CD14-positive monocyte (primary cell): ENCODE measurements around the gene NXPH3. TPM values are rescaled to one million over a fixed set of nuclear protein-coding genes. Genes with fewer than 3 reads are reported as not detected.
"Not testable (repeated sequence)": the region's sequence is repeated elsewhere in the genome, so short reads cannot be mapped to it uniquely, and the experiment has no call there.

Experiments
- DNase-seq, 3 donors: peaks; one replicate each; pipeline ENCODE4 v3.0.0-alpha.2; 2011 to 2022
- H2AFZ ChIP-seq: 2 replicates; pipeline ENCODE4 v1.6.0; 2012; ENCODE audit warnings: mild to moderate bottlenecking, low read depth, low read length, inconsistent platforms; ENCODE audit not compliant: insufficient read depth, poor library complexity, severe bottlenecking
- H3K27ac ChIP-seq, 2 donors: 1 replicate in 1 of 2; 2 replicates in 1 of 2; pipeline ENCODE4 v1.5.1; 2012 to 2013; ENCODE audit warnings: low read length in 2 of 2, control low read depth in 1 of 2, inconsistent platforms in 1 of 2, low read depth in 1 of 2, mild to moderate bottlenecking in 1 of 2
- H3K27me3 ChIP-seq, 2 donors: one replicate each; pipeline versions ENCODE4 v1.6.0 to v1.6.1; 2011 to 2013; ENCODE audit warnings: low read length in 2 of 2; ENCODE audit not compliant: control insufficient read depth in 2 of 2, insufficient read depth in 2 of 2
- H3K36me3 ChIP-seq, 2 donors: replicated peaks in 1 of 2; 1 replicate in 1 of 2; 2 replicates in 1 of 2; pipeline versions ENCODE4 v1.5.1 to v1.6.1; 2012 to 2013; ENCODE audit warnings: low read length in 2 of 2, control low read depth in 1 of 2, inconsistent platforms in 1 of 2, mild to moderate bottlenecking in 1 of 2; ENCODE audit not compliant: insufficient read depth in 2 of 2, control insufficient read depth in 1 of 2
- H3K4me1 ChIP-seq, 2 donors: 1 replicate in 1 of 2; 2 replicates in 1 of 2; pipeline versions ENCODE4 v1.5.1 to v1.6.1; 2012 to 2013; ENCODE audit warnings: low read length in 2 of 2, control low read depth in 1 of 2, inconsistent platforms in 1 of 2, mild to moderate bottlenecking in 1 of 2, moderate library complexity in 1 of 2; ENCODE audit not compliant: insufficient read depth in 2 of 2, control insufficient read depth in 1 of 2
- H3K4me2 ChIP-seq: replicated peaks from 2 replicates; pipeline ENCODE3; 2012; ENCODE audit warnings: low read length, moderate library complexity, mild to moderate bottlenecking; ENCODE audit not compliant: poor library complexity, severe bottlenecking; ENCODE audit errors: extremely low read depth
- H3K4me3 ChIP-seq, 3 experiments: fragments of 200-600 bp in 1 of 3; sonication (generic) in 1 of 3; replicated peaks in 1 of 3; 1 replicate in 2 of 3; 2 replicates in 1 of 3; pipeline ENCODE4 v1.5.1; 2011 to 2013; ENCODE audit warnings: low read length in 3 of 3, mild to moderate bottlenecking in 3 of 3, control low read depth in 2 of 3, low read depth in 2 of 3, inconsistent platforms in 1 of 3, moderate library complexity in 1 of 3
- H3K79me2 ChIP-seq: 2 replicates; pipeline ENCODE4 v1.6.0; 2012; ENCODE audit warnings: mild to moderate bottlenecking, control low read depth, inconsistent platforms, low read length, moderate library complexity; ENCODE audit not compliant: insufficient read depth
- H3K9ac ChIP-seq: 2 replicates; pipeline ENCODE4 v1.6.0; 2017; ENCODE audit warnings: low read length, mild to moderate bottlenecking; ENCODE audit not compliant: insufficient read depth, poor library complexity, severe bottlenecking
- H3K9me3 ChIP-seq, 2 donors: replicated peaks in 1 of 2; 1 replicate in 1 of 2; 2 replicates in 1 of 2; pipeline versions ENCODE4 v1.5.1 to v1.6.1; 2012 to 2013; ENCODE audit warnings: low read length in 2 of 2, control low read depth in 1 of 2; ENCODE audit not compliant: control insufficient read depth in 1 of 2, insufficient read depth in 1 of 2
- H4K20me1 ChIP-seq: 2 replicates; pipeline ENCODE4 v1.6.0; 2012; ENCODE audit warnings: mild to moderate bottlenecking, low read length, control low read depth, moderate library complexity; ENCODE audit not compliant: insufficient read depth
- H3K27ac Mint-ChIP-seq, 7 donors: one replicate each; pipeline ENCODE4 v1.8.0; 2020; ENCODE audit warnings: mild to moderate bottlenecking in 7 of 7, mixed read lengths in 7 of 7, moderate library complexity in 6 of 7, inconsistent platforms in 2 of 7
- H3K27me3 Mint-ChIP-seq, 3 donors: one replicate each; pipeline ENCODE4 v1.8.0; 2021 to 2022; ENCODE audit warnings: low read depth in 3 of 3, mild to moderate bottlenecking in 3 of 3, mixed read lengths in 3 of 3, moderate library complexity in 3 of 3, inconsistent platforms in 1 of 3
- H3K36me3 Mint-ChIP-seq, 2 donors: one replicate each; pipeline ENCODE4 v1.8.0; 2020; ENCODE audit warnings: mixed read lengths in 2 of 2, inconsistent platforms in 1 of 2, mild to moderate bottlenecking in 1 of 2
- H3K4me1 Mint-ChIP-seq: one replicate; pipeline ENCODE4 v1.8.0; 2020; ENCODE audit warnings: mild to moderate bottlenecking, mixed read lengths
- H3K4me3 Mint-ChIP-seq, 2 donors: one replicate each; pipeline ENCODE4 v1.8.0; 2020; ENCODE audit warnings: mild to moderate bottlenecking in 2 of 2, mixed read lengths in 2 of 2, moderate library complexity in 1 of 2
- H3K9me3 Mint-ChIP-seq, 7 donors: one replicate each; pipeline ENCODE4 v1.8.0; 2020 to 2022; ENCODE audit warnings: mixed read lengths in 7 of 7, mild to moderate bottlenecking in 6 of 7, moderate library complexity in 6 of 7, inconsistent platforms in 2 of 7
- WGBS: methylation state at CpG from one replicate; pipeline ENCODE4 v1.1.5; 2013; ENCODE audit warnings: missing lambda C conversion rate; ENCODE audit not compliant: insufficient coverage; 5-methylcytosine and 5-hydroxymethylcytosine counted together
- intact Hi-C, 2 donors: fragments of 100-400 bp; cut with micrococcal nuclease; formaldehyde crosslinking; loops; one replicate each; pipeline versions ENCODE4 v1.15.0 to v1.15.1; 2023
- polyA plus RNA-seq, 3 donors: library from polyadenylated mRNA; depleted of rRNA in 1 of 3; unstranded in 2 of 3; stranded (reverse) in 1 of 3; fragments of 300-500 nt in 2 of 3; fragments of >200 nt in 1 of 3; fragmentation: Illumina TruSeq in 2 of 3; gene quantifications; 1 replicate in 2 of 3; 2 replicates in 1 of 3; pipeline ENCODE4 v1.2.3, GENCODE V29; 2012 to 2021
- TF ChIP-seq, protein P1 (sequence below): fragments of 200-600 bp; IDR thresholded peaks from one replicate; pipeline ENCODE4 v1.8.0; 2022; ENCODE audit warnings: antibody characterized with exemption, mild to moderate bottlenecking

The NXPH3 gene
- polyA plus RNA-seq, 3 donors = not detected

DNA sequence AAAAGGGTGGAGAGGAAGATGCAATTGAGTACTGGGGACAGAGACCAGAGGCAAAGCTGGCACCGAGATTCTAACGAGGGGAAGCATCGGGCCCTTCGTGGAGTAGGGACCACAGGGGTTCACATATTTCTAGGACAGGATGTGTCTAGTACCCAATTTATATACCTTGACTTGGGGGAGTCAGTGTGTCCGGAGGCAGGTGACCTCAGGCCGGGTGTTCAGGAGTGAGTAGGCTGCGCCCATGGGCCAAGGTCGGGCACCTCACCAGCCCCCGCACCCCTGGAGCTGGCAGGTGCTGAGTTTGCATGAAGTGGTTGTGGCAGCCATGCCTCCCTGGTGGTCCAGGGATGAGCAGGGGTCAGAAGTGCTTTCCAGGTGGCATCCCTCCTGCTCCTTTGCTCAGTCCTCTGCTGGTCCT, 8.6 kb upstream of the NXPH3 start:
- H3K4me3 ChIP-seq = no peak overlapping the region
- H2AFZ ChIP-seq = no peak overlapping the region
- no peaks in the 10 kb centered on the region for H3K36me3 ChIP-seq
- H3K27ac Mint-ChIP-seq = no peak overlapping the region
- peaks cover 17% of the 10 kb centered on the region for H3K4me1 Mint-ChIP-seq
- peaks cover 3 to 24% of the 10 kb centered on the region in 2 donors for H3K27me3 ChIP-seq
- H3K9me3 ChIP-seq = no peaks in the 10 kb centered on the region
- H3K9ac ChIP-seq = no peak overlapping the region
- H3K4me3 Mint-ChIP-seq = peak overlapping the region in 1 of 2 donors; percentile 30
- H3K36me3 Mint-ChIP-seq = no peaks in the 10 kb centered on the region
- no peak overlapping the region for H3K27ac ChIP-seq
- intact Hi-C loops = loop anchor here (5.0 kb wide), 2 partner anchors 220 to 430 kb away; partner anchors contain the start of genes DLX3 (in 1 of the 2) and KAT7 (in 1 of the 2)
- no peak overlapping the region for H3K4me2 ChIP-seq
- WGBS = 96% methylated on average over 8 of the region's 9 CpGs
- H4K20me1 ChIP-seq = no peaks in the 10 kb centered on the region
- H3K27me3 Mint-ChIP-seq = peaks cover 38 to 44% (median 39%) of the 10 kb centered on the region in 3 donors
- H3K79me2 ChIP-seq = no peaks in the 10 kb centered on the region
- H3K9me3 Mint-ChIP-seq = peaks cover 0 to 4% (median 0%) of the 10 kb centered on the region in 7 donors
- H3K4me1 ChIP-seq = peaks cover 14 to 18% of the 10 kb centered on the region in 2 donors
- no peak for DNase-seq
- TF ChIP-seq, protein P1, sequence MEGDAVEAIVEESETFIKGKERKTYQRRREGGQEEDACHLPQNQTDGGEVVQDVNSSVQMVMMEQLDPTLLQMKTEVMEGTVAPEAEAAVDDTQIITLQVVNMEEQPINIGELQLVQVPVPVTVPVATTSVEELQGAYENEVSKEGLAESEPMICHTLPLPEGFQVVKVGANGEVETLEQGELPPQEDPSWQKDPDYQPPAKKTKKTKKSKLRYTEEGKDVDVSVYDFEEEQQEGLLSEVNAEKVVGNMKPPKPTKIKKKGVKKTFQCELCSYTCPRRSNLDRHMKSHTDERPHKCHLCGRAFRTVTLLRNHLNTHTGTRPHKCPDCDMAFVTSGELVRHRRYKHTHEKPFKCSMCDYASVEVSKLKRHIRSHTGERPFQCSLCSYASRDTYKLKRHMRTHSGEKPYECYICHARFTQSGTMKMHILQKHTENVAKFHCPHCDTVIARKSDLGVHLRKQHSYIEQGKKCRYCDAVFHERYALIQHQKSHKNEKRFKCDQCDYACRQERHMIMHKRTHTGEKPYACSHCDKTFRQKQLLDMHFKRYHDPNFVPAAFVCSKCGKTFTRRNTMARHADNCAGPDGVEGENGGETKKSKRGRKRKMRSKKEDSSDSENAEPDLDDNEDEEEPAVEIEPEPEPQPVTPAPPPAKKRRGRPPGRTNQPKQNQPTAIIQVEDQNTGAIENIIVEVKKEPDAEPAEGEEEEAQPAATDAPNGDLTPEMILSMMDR = no peak

DNA sequence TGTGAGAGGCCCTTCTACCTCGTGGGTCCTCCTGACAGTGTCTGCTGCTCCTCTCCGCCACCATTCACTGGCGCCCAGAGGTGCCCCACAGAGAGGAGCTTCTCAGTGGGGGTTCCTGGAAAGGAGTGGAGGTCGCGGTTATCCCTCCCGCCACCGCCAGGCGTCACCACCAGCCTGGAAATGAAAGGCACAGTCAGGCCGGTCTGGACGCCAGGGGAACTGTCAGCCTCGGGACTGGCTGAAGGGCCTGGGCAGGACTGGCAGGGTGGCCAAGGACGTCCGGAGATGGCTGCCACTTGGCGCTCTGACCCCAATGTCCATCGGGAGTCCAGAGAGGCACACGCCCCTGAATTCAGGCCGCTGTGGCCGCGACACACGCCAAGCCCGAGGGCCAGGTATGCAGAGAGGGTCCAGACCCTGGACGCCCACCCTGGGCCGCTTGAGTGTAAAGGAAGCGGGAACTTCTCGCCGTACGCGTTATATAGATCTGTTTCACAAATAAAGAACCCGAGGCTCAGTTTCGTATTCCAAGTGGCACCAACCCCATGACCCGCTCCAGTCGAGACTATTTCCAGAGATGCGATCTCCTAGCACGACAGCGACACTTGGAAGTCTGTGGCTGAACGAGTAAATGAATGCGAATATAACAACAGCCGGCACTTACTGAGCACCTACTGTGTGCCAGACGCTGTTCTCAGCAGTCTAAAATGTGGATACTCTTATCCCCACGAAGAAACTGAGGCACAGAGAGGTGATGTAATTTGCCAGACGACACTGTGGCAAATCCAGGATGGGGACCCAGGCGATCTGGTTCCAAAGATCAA, 7.6 kb upstream of the NXPH3 start:
- peak overlapping the region; percentile 88 for H3K4me2 ChIP-seq
- no peaks in the 10 kb centered on the region for H3K9me3 ChIP-seq
- 22% methylated on average over 41 of the region's 42 CpGs for WGBS
- peak overlapping the region; percentile 5 to 76 (median 39) for H3K4me3 ChIP-seq
- peaks cover 0 to 2% (median 0%) of the 10 kb centered on the region in 7 donors for H3K9me3 Mint-ChIP-seq
- H3K36me3 ChIP-seq = no peaks in the 10 kb centered on the region
- H3K27me3 ChIP-seq = peaks cover 3 to 34% of the 10 kb centered on the region in 2 donors
- H3K27ac Mint-ChIP-seq = peak overlapping the region in 2 of 7 donors; percentile 37 to 60
- no peaks in the 10 kb centered on the region for H3K79me2 ChIP-seq
- H3K4me1 ChIP-seq = peaks cover 14 to 18% of the 10 kb centered on the region in 2 donors
- peak overlapping the region; percentile 79 to 87 for H3K4me3 Mint-ChIP-seq
- H3K4me1 Mint-ChIP-seq = peaks cover 17% of the 10 kb centered on the region
- peaks cover 39 to 53% (median 48%) of the 10 kb centered on the region in 3 donors for H3K27me3 Mint-ChIP-seq
- H2AFZ ChIP-seq = peak overlapping the region; percentile 93
- intact Hi-C loops = loop anchor here (1.0 to 5.0 kb wide), 4 partner anchors 127 to 429 kb away; partner anchors contain the start of genes DLX3 (in 1 of the 2) and KAT7 (in 1 of the 2)
- H3K36me3 Mint-ChIP-seq = no peaks in the 10 kb centered on the region
- no peaks in the 10 kb centered on the region for H4K20me1 ChIP-seq
- H3K27ac ChIP-seq = no peak overlapping the region
- H3K9ac ChIP-seq = peak overlapping the region; percentile 38
- peak; percentile 80 to 83 (median 82) for DNase-seq
- TF ChIP-seq, protein P1 = peak; percentile 97

GRCh38 chr17:49568695-49569047, 7.0 kb upstream of the NXPH3 start:
- H3K27me3 Mint-ChIP-seq = peaks cover 45 to 58% (median 54%) of the 10 kb centered on the region in 3 donors
- H2AFZ ChIP-seq = peak overlapping the region; percentile 93
- peak overlapping the region in 1 of 3 experiments; percentile 76 for H3K4me3 ChIP-seq
- H3K27ac Mint-ChIP-seq, H3K9ac ChIP-seq, H3K9me3 Mint-ChIP-seq, H3K9me3 ChIP-seq, H3K36me3 ChIP-seq, H4K20me1 ChIP-seq, DNase-seq, H3K27ac ChIP-seq, H3K36me3 Mint-ChIP-seq, H3K79me2 ChIP-seq: not testable (repeated sequence)
- H3K4me3 Mint-ChIP-seq = peak overlapping the region in 1 of 2 donors; percentile 87
- H3K4me2 ChIP-seq = peak overlapping the region; percentile 88
- no CpG with 5 or more reads among the region's 7 CpGs for WGBS
- peaks cover 3 to 40% of the 10 kb centered on the region in 2 donors for H3K27me3 ChIP-seq
- H3K4me1 ChIP-seq = peaks cover 14 to 18% of the 10 kb centered on the region in 2 donors
- peaks cover 17% of the 10 kb centered on the region for H3K4me1 Mint-ChIP-seq
- intact Hi-C loops = loop anchor here (1.0 to 5.0 kb wide), 4 partner anchors 127 to 429 kb away; partner anchors contain the start of genes DLX3 (in 1 of the 2) and KAT7 (in 1 of the 2)
